ENCODE measurements around the gene ZNF853.

ZNF853 gene

GRCh38 chr7:6640246-6640721, 24.9 kb downstream of the ZNF853 start:
- no peak for TF ChIP-seq CTCF (conservative IDR thresholded peaks at IDR 0.05; ENCODE audit: low read depth, low read length)
- no peaks in the 10 kb centered on the region for H3K27me3 ChIP-seq (ENCODE audit: insufficient read depth, low read depth)
- H3K4me3 ChIP-seq (IDR thresholded peaks at IDR 0.05; ENCODE audit: insufficient read depth, low read depth, low read length) = no peak overlapping the region
- no peak overlapping the region for H3K9ac ChIP-seq
- H3K36me3 ChIP-seq (ENCODE audit: insufficient read depth) = peaks cover 3% of the 10 kb centered on the region; the same call in 1 of the 2 replicates
- H3K4me2 ChIP-seq = no peak overlapping the region
- H3K27ac ChIP-seq = no peak overlapping the region
- no peaks in the 10 kb centered on the region; the same call in 1 of the 2 replicates for H3K79me2 ChIP-seq (ENCODE audit: insufficient read depth, low read depth)
- H2AFZ ChIP-seq (ENCODE audit: low read depth) = no peak overlapping the region
- H3K4me1 ChIP-seq (ENCODE audit: low read depth, poor library complexity, severe bottlenecking) = no peaks in the 10 kb centered on the region
- H4K20me1 ChIP-seq (ENCODE audit: insufficient read depth) = no peaks in the 10 kb centered on the region

- Histone ChIP-seq H3K36me3 (ENCODE audit: insufficient read depth) (peaks cover 3% of the 10 kb centered on the region; the same call in 1 of the 2 replicates), H3K4me3 (IDR thresholded peaks at IDR 0.05; ENCODE audit: insufficient read depth, low read depth, low read length) (no peak overlapping the region), H3K27ac (no peak overlapping the region), H3K9ac (no peak overlapping the region), H3K27me3 (ENCODE audit: insufficient read depth, low read depth) (no peaks in the 10 kb centered on the region), H3K79me2 (ENCODE audit: insufficient read depth, low read depth) (no peaks in the 10 kb centered on the region; the same call in 1 of the 2 replicates), H4K20me1 (ENCODE audit: insufficient read depth) (no peaks in the 10 kb centered on the region), H3K4me1 (ENCODE audit: low read depth, poor library complexity, severe bottlenecking) (no peaks in the 10 kb centered on the region), H3K4me2 (no peak overlapping the region), H2AFZ (ENCODE audit: low read depth) (no peak overlapping the region)
- TF ChIP-seq CTCF (conservative IDR thresholded peaks at IDR 0.05; ENCODE audit: low read depth, low read length) = no peak
Observed at GRCh38 chr7:6641305-6642035, 26.1 kb downstream of the ZNF853 start.

GRCh38 chr7:6642239-6642839, 26.9 kb downstream of the ZNF853 start:
- TF ChIP-seq CTCF (conservative IDR thresholded peaks at IDR 0.05; ENCODE audit: low read depth, low read length) = no peak
- no peak overlapping the region for H3K9ac ChIP-seq
- no peak overlapping the region for H3K4me2 ChIP-seq
- H4K20me1 ChIP-seq (ENCODE audit: insufficient read depth) = no peaks in the 10 kb centered on the region
- H3K79me2 ChIP-seq (ENCODE audit: insufficient read depth, low read depth) = no peaks in the 10 kb centered on the region; the same call in 1 of the 2 replicates
- H3K36me3 ChIP-seq (ENCODE audit: insufficient read depth) = peaks cover 3% of the 10 kb centered on the region; the same call in 1 of the 2 replicates
- no peaks in the 10 kb centered on the region for H3K27me3 ChIP-seq (ENCODE audit: insufficient read depth, low read depth)
- H3K27ac ChIP-seq = no peak overlapping the region
- H2AFZ ChIP-seq (ENCODE audit: low read depth) = no peak overlapping the region
- H3K4me1 ChIP-seq (ENCODE audit: low read depth, poor library complexity, severe bottlenecking) = no peaks in the 10 kb centered on the region
- H3K4me3 ChIP-seq (IDR thresholded peaks at IDR 0.05; ENCODE audit: insufficient read depth, low read depth, low read length) = no peak overlapping the region

GRCh38 chr7:6642861-6643640, 27.6 kb downstream of the ZNF853 start:
- Histone ChIP-seq H3K4me3 (IDR thresholded peaks at IDR 0.05; ENCODE audit: insufficient read depth, low read depth, low read length) (no peak overlapping the region), H3K9ac (no peak overlapping the region), H3K27me3 (ENCODE audit: insufficient read depth, low read depth) (no peaks in the 10 kb centered on the region), H3K4me2 (no peak overlapping the region), H3K27ac (no peak overlapping the region), H3K4me1 (ENCODE audit: low read depth, poor library complexity, severe bottlenecking) (no peaks in the 10 kb centered on the region), H3K79me2 (ENCODE audit: insufficient read depth, low read depth) (no peaks in the 10 kb centered on the region; the same call in 1 of the 2 replicates), H2AFZ (ENCODE audit: low read depth) (no peak overlapping the region), H4K20me1 (ENCODE audit: insufficient read depth) (no peaks in the 10 kb centered on the region), H3K36me3 (ENCODE audit: insufficient read depth) (peaks cover 3% of the 10 kb centered on the region; the same call in 1 of the 2 replicates)
- TF ChIP-seq CTCF (conservative IDR thresholded peaks at IDR 0.05; ENCODE audit: low read depth, low read length) = no peak

Measured in KMS-11 (cell line).